22Rv1 (cell line): Measurements from ENCODE around the gene RIPOR1.

Source experiments
- ZFX ChIP-seq: fragments of 450-650 bp; IDR thresholded peaks from 2 replicates; pipeline ENCODE4 v1.6.1; 2017; ENCODE audit warnings: antibody characterized with exemption, borderline replicate concordance
- TF ChIP-seq, protein P1 (sequence below): fragments of 450-650 bp; IDR thresholded peaks from 2 replicates; pipeline ENCODE4 v1.5.1; 2017; ENCODE audit warnings: mild to moderate bottlenecking

DNA sequence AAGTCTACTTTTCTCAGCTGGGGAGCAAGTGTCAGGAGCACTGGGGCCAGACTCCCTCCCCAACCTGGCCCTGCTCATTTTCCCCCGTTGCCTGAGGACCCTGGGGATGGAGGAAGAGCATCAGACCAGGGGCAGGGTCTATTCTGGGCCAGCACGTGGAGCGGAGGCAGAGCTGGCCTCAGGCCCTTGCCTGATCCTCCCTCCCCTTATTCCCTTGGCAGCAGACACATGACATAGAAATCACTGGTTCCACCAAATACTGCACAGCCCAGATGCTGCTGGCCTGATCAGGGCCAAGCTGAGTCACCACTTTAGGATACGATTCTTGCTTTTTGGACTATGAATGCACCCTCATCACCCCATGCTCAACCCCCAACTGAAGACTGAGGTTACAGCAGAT, 29.5 kb upstream of the RIPOR1 start:
- TF ChIP-seq, protein P1, sequence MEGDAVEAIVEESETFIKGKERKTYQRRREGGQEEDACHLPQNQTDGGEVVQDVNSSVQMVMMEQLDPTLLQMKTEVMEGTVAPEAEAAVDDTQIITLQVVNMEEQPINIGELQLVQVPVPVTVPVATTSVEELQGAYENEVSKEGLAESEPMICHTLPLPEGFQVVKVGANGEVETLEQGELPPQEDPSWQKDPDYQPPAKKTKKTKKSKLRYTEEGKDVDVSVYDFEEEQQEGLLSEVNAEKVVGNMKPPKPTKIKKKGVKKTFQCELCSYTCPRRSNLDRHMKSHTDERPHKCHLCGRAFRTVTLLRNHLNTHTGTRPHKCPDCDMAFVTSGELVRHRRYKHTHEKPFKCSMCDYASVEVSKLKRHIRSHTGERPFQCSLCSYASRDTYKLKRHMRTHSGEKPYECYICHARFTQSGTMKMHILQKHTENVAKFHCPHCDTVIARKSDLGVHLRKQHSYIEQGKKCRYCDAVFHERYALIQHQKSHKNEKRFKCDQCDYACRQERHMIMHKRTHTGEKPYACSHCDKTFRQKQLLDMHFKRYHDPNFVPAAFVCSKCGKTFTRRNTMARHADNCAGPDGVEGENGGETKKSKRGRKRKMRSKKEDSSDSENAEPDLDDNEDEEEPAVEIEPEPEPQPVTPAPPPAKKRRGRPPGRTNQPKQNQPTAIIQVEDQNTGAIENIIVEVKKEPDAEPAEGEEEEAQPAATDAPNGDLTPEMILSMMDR = no peak
- TF ChIP-seq ZFX = no peak
